ENCODE measurements around the gene CRYBB2.
"Not testable (repeated sequence)": the region's sequence is repeated elsewhere in the genome, so short reads cannot be mapped to it uniquely, and the experiment has no call there.

Gene CRYBB2

GRCh38 chr22:25219211-25219689 is at the start of gene CRYBB2:
Gene CRYBB2 (plus strand): TSS chr22:25219639. CDS start chr22:25221430, 1,791 bp downstream.
- no peak within 1 kb of the TSS for H3K4me3 ChIP-seq (ENCODE audit: low read length)
- no peaks in the 10 kb centered on the region for H3K36me3 ChIP-seq (ENCODE audit: insufficient read depth, low read depth, low read length)
- peaks cover 4% of the 10 kb centered on the region; the same call in 1 of the 2 replicates for H3K27me3 ChIP-seq (ENCODE audit: insufficient read depth, low read length)
- H3K27ac ChIP-seq (ENCODE audit: low read length): no peak within 1 kb of the TSS
- no peaks in the 10 kb centered on the region for H3K4me1 ChIP-seq (ENCODE audit: insufficient read depth, low read length)
- no peaks in the 10 kb centered on the region for H3K9me3 ChIP-seq (ENCODE audit: insufficient read depth, low read depth, low read length)
- no peak within 1 kb of the TSS for H3K9ac ChIP-seq (ENCODE audit: low read depth, low read length)

- H3K9me3 ChIP-seq (ENCODE audit: insufficient read depth, low read depth, low read length): no peaks in the 10 kb centered on the region
- H3K36me3 ChIP-seq (ENCODE audit: insufficient read depth, low read depth, low read length): peaks cover 11% of the 10 kb centered on the region
- H3K4me3 ChIP-seq (ENCODE audit: low read length): no peak overlapping the region
- H3K4me1 ChIP-seq (ENCODE audit: insufficient read depth, low read length): no peaks in the 10 kb centered on the region
- H3K27me3 ChIP-seq (ENCODE audit: insufficient read depth, low read length): no peaks in the 10 kb centered on the region
- no peak overlapping the region for H3K27ac ChIP-seq (ENCODE audit: low read length)
- no peak overlapping the region for H3K9ac ChIP-seq (ENCODE audit: low read depth, low read length)
Measured at GRCh38 chr22:25170426-25170980, 48.9 kb upstream of the CRYBB2 start.

- no peaks in the 10 kb centered on the region for H3K9me3 ChIP-seq (ENCODE audit: insufficient read depth, low read depth, low read length)
- no peak overlapping the region for H3K4me3 ChIP-seq (ENCODE audit: low read length)
- H3K9ac ChIP-seq (ENCODE audit: low read depth, low read length): no peak overlapping the region
- no peak overlapping the region for H3K27ac ChIP-seq (ENCODE audit: low read length)
- peaks cover 20% of the 10 kb centered on the region for H3K36me3 ChIP-seq (ENCODE audit: insufficient read depth, low read depth, low read length)
- H3K27me3 ChIP-seq (ENCODE audit: insufficient read depth, low read length): no peaks in the 10 kb centered on the region
- no peaks in the 10 kb centered on the region for H3K4me1 ChIP-seq (ENCODE audit: insufficient read depth, low read length)
Measured at GRCh38 chr22:25172153-25172552, 47.3 kb upstream of the CRYBB2 start.

- no peaks in the 10 kb centered on the region for H3K4me1 ChIP-seq (ENCODE audit: insufficient read depth, low read length)
- no peaks in the 10 kb centered on the region for H3K9me3 ChIP-seq (ENCODE audit: insufficient read depth, low read depth, low read length)
- no peak overlapping the region for H3K27ac ChIP-seq (ENCODE audit: low read length)
- no peak overlapping the region for H3K9ac ChIP-seq (ENCODE audit: low read depth, low read length)
- no peaks in the 10 kb centered on the region for H3K27me3 ChIP-seq (ENCODE audit: insufficient read depth, low read length)
- H3K36me3 ChIP-seq (ENCODE audit: insufficient read depth, low read depth, low read length): peaks cover 20% of the 10 kb centered on the region
- no peak overlapping the region for H3K4me3 ChIP-seq (ENCODE audit: low read length)
Measured at GRCh38 chr22:25174156-25174887, 45.1 kb upstream of the CRYBB2 start.

GRCh38 chr22:25174888-25175411 is 44.5 kb upstream of the CRYBB2 start:
- H3K9me3 ChIP-seq (ENCODE audit: insufficient read depth, low read depth, low read length): no peaks in the 10 kb centered on the region; the same call in 1 of the 2 replicates
- no peak overlapping the region for H3K4me3 ChIP-seq (ENCODE audit: low read length)
- H3K27me3 ChIP-seq (ENCODE audit: insufficient read depth, low read length): no peaks in the 10 kb centered on the region
- H3K4me1 ChIP-seq (ENCODE audit: insufficient read depth, low read length): no peaks in the 10 kb centered on the region
- peaks cover 20% of the 10 kb centered on the region for H3K36me3 ChIP-seq (ENCODE audit: insufficient read depth, low read depth, low read length)
- no peak overlapping the region for H3K9ac ChIP-seq (ENCODE audit: low read depth, low read length)
- no peak overlapping the region for H3K27ac ChIP-seq (ENCODE audit: low read length)

- no peaks in the 10 kb centered on the region for H3K4me1 ChIP-seq (ENCODE audit: insufficient read depth, low read length)
- H3K9me3 ChIP-seq (ENCODE audit: insufficient read depth, low read depth, low read length): no peaks in the 10 kb centered on the region; the same call in 1 of the 2 replicates
- no peaks in the 10 kb centered on the region for H3K27me3 ChIP-seq (ENCODE audit: insufficient read depth, low read length)
- no peak overlapping the region for H3K4me3 ChIP-seq (ENCODE audit: low read length)
- peaks cover 20% of the 10 kb centered on the region for H3K36me3 ChIP-seq (ENCODE audit: insufficient read depth, low read depth, low read length)
- no peak overlapping the region for H3K9ac ChIP-seq (ENCODE audit: low read depth, low read length)
- no peak overlapping the region for H3K27ac ChIP-seq (ENCODE audit: low read length)
Measured at GRCh38 chr22:25176175-25176574, 43.3 kb upstream of the CRYBB2 start.

GRCh38 chr22:25176799-25177198 is 42.6 kb upstream of the CRYBB2 start:
- Histone ChIP-seq H3K4me1 (ENCODE audit: insufficient read depth, low read length) (no peaks in the 10 kb centered on the region), H3K4me3 (ENCODE audit: low read length) (no peak overlapping the region), H3K27me3 (ENCODE audit: insufficient read depth, low read length) (no peaks in the 10 kb centered on the region), H3K36me3 (ENCODE audit: insufficient read depth, low read depth, low read length) (peaks cover 20% of the 10 kb centered on the region), H3K27ac (ENCODE audit: low read length) (no peak overlapping the region), H3K9me3 (ENCODE audit: insufficient read depth, low read depth, low read length) (no peaks in the 10 kb centered on the region; the same call in 1 of the 2 replicates), H3K9ac (ENCODE audit: low read depth, low read length) (no peak overlapping the region)

GRCh38 chr22:25177226-25177625 is 42.2 kb upstream of the CRYBB2 start:
- no peak overlapping the region for H3K9ac ChIP-seq (ENCODE audit: low read depth, low read length)
- H3K9me3 ChIP-seq (ENCODE audit: insufficient read depth, low read depth, low read length): no peaks in the 10 kb centered on the region; the same call in 1 of the 2 replicates
- H3K27ac ChIP-seq (ENCODE audit: low read length): no peak overlapping the region
- no peaks in the 10 kb centered on the region for H3K4me1 ChIP-seq (ENCODE audit: insufficient read depth, low read length)
- peaks cover 20% of the 10 kb centered on the region for H3K36me3 ChIP-seq (ENCODE audit: insufficient read depth, low read depth, low read length)
- H3K4me3 ChIP-seq (ENCODE audit: low read length): no peak overlapping the region
- H3K27me3 ChIP-seq (ENCODE audit: insufficient read depth, low read length): no peaks in the 10 kb centered on the region

GRCh38 chr22:25177895-25178294 is 41.5 kb upstream of the CRYBB2 start:
- Histone ChIP-seq H3K27ac (ENCODE audit: low read length) (no peak overlapping the region), H3K36me3 (ENCODE audit: insufficient read depth, low read depth, low read length) (peaks cover 20% of the 10 kb centered on the region), H3K27me3 (ENCODE audit: insufficient read depth, low read length) (no peaks in the 10 kb centered on the region), H3K9ac (ENCODE audit: low read depth, low read length) (no peak overlapping the region), H3K4me1 (ENCODE audit: insufficient read depth, low read length) (no peaks in the 10 kb centered on the region), H3K9me3 (ENCODE audit: insufficient read depth, low read depth, low read length) (no peaks in the 10 kb centered on the region; the same call in 1 of the 2 replicates), H3K4me3 (ENCODE audit: low read length) (no peak overlapping the region)

GRCh38 chr22:25178348-25178747 is 41.1 kb upstream of the CRYBB2 start:
- not testable (repeated sequence) for H3K9ac ChIP-seq (ENCODE audit: low read depth, low read length); H3K4me3 ChIP-seq (ENCODE audit: low read length); H3K27ac ChIP-seq (ENCODE audit: low read length); H3K27me3 ChIP-seq (ENCODE audit: insufficient read depth, low read length); H3K4me1 ChIP-seq (ENCODE audit: insufficient read depth, low read length); H3K9me3 ChIP-seq (ENCODE audit: insufficient read depth, low read depth, low read length)
- peaks cover 20% of the 10 kb centered on the region for H3K36me3 ChIP-seq (ENCODE audit: insufficient read depth, low read depth, low read length)

GRCh38 chr22:25178869-25179631 is 40.4 kb upstream of the CRYBB2 start:
- H3K4me3 ChIP-seq (ENCODE audit: low read length); H3K4me1 ChIP-seq (ENCODE audit: insufficient read depth, low read length); H3K27ac ChIP-seq (ENCODE audit: low read length); H3K9ac ChIP-seq (ENCODE audit: low read depth, low read length); H3K9me3 ChIP-seq (ENCODE audit: insufficient read depth, low read depth, low read length); H3K27me3 ChIP-seq (ENCODE audit: insufficient read depth, low read length): not testable (repeated sequence)
- peaks cover 20% of the 10 kb centered on the region for H3K36me3 ChIP-seq (ENCODE audit: insufficient read depth, low read depth, low read length)

All from iPS-20b (cell line).